Measurements from ENCODE around the gene EXOSC5. TPM values are rescaled to one million over a fixed set of nuclear protein-coding genes. Genes with fewer than 3 reads are reported as not detected.

The EXOSC5 gene
- total and polyA plus RNA-seq, 12 donors: 4.2 to 73.7 (median 26.6) TPM

DNA sequence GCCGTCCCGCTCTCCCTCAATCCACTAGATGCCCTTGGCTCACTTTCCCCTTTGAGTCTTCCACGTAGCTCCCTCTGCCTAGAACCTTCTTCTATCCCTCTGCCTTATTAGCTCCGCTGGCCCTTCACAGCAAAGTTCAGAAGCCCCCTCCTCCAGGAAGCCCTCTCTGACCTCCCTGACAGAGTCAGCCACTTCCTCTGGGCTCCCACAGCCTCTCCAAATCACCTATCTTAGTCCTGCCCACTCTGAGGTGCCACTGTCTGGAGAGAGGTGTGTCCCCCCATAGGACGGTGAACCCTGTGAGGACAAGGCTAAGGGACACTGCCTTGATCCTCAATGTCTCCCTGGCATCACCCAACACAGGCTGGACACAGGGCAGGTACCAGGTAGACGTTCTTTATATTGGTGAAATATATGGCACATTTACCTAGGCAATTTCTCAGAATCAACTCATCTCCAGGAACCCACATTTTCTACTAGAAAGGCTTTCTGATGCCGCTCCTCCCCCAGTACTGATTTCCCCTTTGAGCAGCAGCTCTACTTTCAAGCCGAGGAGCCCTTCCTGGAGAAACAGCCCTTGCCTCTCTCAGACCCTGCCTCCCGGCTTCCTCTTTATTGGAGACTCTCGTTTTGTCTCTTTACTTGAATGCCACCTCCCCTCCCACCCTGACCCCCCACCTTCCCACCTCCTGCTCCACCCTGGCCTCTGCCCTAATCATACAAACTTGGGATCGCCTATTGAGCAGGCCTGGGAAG is 40.0 kb downstream of the EXOSC5 start:
- 78 to 82% (median 80%) methylated on average over 10 to 11 of the region's 11 CpGs for WGBS, 4 donors
- H3K4me3 ChIP-seq: no peak overlapping the region
- H3K4me1 ChIP-seq (replicated peaks in 1 of 2): peaks cover 10 to 11% of the 10 kb centered on the region in 2 donors
- no peak for DNase-seq
- TF ChIP-seq POLR2A (IDR thresholded peaks at IDR 0.05): no peak
- TF ChIP-seq, protein P1, sequence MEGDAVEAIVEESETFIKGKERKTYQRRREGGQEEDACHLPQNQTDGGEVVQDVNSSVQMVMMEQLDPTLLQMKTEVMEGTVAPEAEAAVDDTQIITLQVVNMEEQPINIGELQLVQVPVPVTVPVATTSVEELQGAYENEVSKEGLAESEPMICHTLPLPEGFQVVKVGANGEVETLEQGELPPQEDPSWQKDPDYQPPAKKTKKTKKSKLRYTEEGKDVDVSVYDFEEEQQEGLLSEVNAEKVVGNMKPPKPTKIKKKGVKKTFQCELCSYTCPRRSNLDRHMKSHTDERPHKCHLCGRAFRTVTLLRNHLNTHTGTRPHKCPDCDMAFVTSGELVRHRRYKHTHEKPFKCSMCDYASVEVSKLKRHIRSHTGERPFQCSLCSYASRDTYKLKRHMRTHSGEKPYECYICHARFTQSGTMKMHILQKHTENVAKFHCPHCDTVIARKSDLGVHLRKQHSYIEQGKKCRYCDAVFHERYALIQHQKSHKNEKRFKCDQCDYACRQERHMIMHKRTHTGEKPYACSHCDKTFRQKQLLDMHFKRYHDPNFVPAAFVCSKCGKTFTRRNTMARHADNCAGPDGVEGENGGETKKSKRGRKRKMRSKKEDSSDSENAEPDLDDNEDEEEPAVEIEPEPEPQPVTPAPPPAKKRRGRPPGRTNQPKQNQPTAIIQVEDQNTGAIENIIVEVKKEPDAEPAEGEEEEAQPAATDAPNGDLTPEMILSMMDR (IDR thresholded peaks at IDR 0.05): no peak
- intact Hi-C loops (cut with DNase I): no loop called here
- H3K27ac ChIP-seq: no peak overlapping the region
- H3K27me3 ChIP-seq: no peaks in the 10 kb centered on the region
- H3K36me3 ChIP-seq (replicated peaks in 1 of 2): no peaks in the 10 kb centered on the region
- no peaks in the 10 kb centered on the region for H3K9me3 ChIP-seq (replicated peaks in 1 of 3)

DNA sequence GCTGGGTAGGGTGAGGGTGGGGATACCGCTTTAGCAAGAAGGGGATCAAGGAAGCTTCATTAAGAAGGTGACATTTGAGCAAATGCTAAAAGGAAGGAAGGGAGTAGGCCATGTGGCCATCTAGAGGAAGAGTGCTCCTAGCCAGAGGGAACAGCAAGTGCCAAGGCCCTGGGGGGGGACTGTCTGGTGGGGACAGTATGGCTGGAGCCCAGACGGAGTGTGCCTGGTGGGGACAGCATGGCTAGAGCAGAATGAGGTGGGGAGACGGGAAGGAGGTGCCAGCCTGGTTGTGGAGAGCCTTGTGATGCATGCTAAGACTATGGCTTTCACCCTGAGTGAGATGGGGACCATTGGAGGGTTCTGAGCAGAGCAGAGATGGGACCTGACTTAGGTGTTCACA is 41.4 kb downstream of the EXOSC5 start:
- H3K4me3 ChIP-seq: no peak overlapping the region
- H3K27ac ChIP-seq: no peak overlapping the region
- no peak for DNase-seq
- no peaks in the 10 kb centered on the region for H3K36me3 ChIP-seq (replicated peaks in 1 of 2)
- WGBS, 4 donors: 72 to 92% (median 79%) methylated on average over 3 of the region's 3 CpGs
- H3K27me3 ChIP-seq: no peaks in the 10 kb centered on the region
- intact Hi-C loops (cut with DNase I): no loop called here
- H3K4me1 ChIP-seq (replicated peaks in 1 of 2): peaks cover 17 to 23% of the 10 kb centered on the region in 2 donors
- TF ChIP-seq POLR2A (IDR thresholded peaks at IDR 0.05): no peak
- TF ChIP-seq, protein P1 (IDR thresholded peaks at IDR 0.05): no peak
- H3K9me3 ChIP-seq (replicated peaks in 1 of 3): no peaks in the 10 kb centered on the region

DNA sequence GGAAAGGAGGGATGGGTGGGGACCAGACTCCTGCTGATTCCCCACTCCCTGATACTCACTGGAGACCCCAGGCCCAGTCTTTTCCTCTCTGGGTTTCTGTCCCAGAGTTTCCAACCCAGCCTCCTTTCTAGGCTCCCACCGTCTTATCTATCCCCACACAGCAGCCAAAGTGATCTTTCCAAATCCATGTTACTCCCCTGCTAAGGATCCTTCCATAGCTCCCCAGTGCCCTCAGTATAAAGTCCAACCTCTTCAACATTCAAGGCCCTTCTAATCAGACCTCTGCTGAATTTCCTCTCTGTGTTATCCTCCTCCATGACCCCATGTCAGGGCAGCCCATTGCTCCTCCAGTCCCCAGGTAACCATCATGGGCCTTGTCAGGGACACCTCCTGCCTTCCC is 42.1 kb downstream of the EXOSC5 start:
- Histone ChIP-seq H3K36me3 (replicated peaks in 1 of 2) (no peaks in the 10 kb centered on the region), H3K27me3 (no peaks in the 10 kb centered on the region), H3K9me3 (replicated peaks in 1 of 3) (no peaks in the 10 kb centered on the region), H3K4me1 (replicated peaks in 1 of 2) (peaks cover 17 to 29% of the 10 kb centered on the region in 2 donors), H3K27ac (no peak overlapping the region), H3K4me3 (no peak overlapping the region)
- no peak for TF ChIP-seq POLR2A (IDR thresholded peaks at IDR 0.05)
- TF ChIP-seq, protein P1 (IDR thresholded peaks at IDR 0.05): no peak
- 79 to 100% (median 96%) methylated on average over 1 of the region's 1 CpG for WGBS, 4 donors
- intact Hi-C loops (cut with DNase I): no loop called here
- no peak for DNase-seq

DNA sequence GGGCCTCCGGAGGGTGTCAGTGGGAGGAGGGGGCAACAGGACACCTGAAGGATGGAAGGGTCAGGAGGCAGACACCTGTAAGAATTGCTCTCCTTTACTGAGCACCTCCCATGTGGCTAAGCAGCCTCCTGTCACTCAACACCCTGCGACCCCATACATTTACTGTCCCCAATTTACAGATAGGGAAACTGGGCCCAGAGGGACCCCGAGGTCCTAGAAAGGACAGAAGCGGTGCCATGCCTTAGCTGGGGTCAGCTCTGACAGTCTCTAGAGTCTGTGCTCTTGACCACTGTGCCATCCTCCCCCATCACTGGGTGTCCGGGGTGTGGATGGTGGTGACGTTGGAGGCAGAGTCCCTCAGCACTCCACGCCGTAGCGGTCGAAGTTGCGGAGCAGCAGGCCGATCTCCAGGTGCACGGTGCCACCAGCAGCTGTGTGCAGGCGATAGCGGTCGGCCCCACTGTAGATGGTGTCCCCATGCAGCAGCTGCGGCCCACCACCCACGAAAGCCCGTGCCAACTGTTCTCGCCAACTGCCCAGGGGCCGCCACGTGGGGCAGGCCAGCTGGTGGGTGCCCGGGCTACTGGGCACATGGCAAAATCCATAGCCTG is 42.7 kb downstream of the EXOSC5 start:
- 86 to 93% (median 91%) methylated on average over 11 to 23 of the region's 23 CpGs for WGBS, 4 donors
- Histone ChIP-seq H3K4me3 (peak overlapping the region in 1 of 4 donors; percentile 74), H3K27ac (peak overlapping the region in 1 of 5 donors; percentile 26), H3K4me1 (replicated peaks in 1 of 2) (peaks cover 17 to 29% of the 10 kb centered on the region in 2 donors), H3K36me3 (replicated peaks in 1 of 2) (no peaks in the 10 kb centered on the region), H3K9me3 (replicated peaks in 1 of 3) (no peaks in the 10 kb centered on the region), H3K27me3 (no peaks in the 10 kb centered on the region)
- intact Hi-C loops (cut with DNase I): no loop called here
- peak in 2 of 7 donors; percentile 18 to 47 for DNase-seq
- TF ChIP-seq, protein P1 (IDR thresholded peaks at IDR 0.05): peak in 1 of 6 experiments; percentile 18
- TF ChIP-seq POLR2A (IDR thresholded peaks at IDR 0.05): no peak
